OCI-M2 (cell line): ENCODE results near the gene CPTP.

Source experiments
- DNase-seq: peaks from one replicate; lab custom pipeline; 2025; ENCODE audit not compliant: unreplicated experiment; lab: John Stamatoyannopoulos, UW

Gene CPTP

DNA sequence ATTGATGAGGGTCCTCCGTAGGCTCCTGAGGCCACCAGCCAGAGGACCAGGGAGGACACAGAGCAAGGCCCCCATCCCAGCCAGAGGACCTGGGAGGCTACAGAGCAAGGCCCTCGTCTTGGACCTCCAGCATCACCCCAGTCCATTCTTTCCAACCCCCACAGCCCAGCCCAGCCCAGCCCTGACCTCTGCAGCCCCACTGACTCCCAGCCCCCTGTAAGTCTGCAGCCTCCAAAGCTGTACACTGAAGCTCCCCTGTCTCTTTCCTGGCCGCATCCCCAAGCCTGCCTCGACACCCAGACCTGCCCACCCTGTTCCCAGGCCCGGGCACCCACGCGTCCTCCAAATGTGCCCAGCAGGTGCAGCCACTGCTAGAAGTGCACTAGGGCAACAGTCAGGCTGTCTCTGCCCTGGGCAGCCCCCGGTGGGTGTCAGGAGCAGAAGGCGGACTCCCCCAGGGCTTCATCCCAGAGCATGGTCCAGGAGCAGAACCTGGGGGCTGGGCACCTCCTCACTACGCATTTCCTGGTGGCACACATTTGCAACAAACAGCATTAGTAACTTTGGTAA is 22.5 kb downstream of the CPTP start:
- no peak for DNase-seq

DNA sequence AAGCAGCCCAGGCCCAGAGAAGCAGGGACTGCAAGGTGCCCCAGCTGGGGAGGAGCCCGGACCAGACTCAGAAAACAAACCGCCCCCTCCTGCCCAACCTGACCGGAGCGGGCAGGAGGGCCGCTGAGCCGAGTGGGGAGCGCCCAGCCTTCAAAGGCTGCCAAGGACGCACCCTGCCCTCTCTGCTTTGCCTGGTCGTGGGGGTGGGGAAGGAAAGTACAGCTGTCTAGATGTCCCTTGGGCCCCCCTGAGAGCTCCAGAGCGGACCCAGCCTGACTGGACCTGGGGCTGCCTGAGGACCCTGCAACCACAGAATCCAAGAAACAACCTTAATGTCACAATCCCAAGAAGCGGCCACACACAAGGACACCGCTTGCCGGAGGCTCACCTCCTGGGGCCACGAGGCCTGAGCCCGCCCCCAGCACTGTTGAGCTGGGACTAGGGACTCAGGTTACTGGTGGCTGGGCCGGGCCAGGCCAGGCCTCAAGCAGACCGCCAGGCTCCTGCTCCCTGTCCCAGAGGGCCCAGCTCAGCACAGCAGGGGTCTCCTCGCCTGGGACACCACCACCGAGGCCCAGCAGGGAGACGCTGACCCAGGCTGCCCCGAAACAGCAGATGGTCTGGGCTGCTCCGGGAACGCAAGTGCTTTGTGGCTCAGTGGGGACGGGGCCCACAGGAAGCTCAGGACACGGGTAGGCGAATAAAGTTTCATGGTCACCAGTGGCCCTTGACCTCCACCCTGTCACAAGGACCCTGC is 23.2 kb downstream of the CPTP start:
- no peak for DNase-seq

DNA sequence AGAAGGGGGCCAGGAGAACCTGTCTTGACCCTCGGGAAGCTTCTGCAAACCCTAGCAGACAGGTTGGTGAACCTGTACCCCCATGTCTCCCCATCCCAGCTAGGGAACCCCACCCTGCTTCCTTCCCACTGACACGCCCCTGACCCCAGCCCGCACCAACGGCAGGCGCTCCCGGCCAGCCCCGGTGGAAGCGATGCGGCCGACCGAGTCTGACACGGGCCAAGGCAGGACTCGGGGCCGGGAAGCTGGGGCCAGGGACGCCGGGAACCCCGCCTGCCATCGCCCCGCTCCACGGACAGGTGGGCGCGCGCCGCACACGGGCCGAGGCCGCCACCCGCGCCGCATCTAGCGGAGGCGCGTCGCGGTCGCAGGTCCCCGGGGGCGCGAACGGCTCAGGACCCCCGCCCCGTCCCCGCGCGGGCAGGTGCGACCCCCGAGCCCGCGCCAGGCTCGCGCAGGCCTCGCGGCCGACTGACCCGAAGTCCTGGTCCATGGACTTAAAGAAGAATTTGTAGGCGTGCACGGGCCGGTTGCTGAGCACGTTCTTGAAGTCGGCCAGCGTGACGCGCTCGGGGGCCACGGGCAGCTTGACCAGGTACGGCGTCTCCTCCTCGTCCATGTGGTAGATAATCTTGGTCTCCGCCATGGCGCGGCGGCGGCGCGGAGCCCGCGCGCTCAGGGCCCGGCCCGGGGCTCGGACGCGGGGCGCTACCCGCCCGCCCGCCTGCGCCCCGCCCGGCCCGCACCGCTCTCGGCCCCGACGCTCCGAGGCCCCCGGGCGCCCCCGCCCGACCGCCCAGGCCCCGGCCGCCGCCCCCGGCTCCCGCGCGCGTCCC is 24.0 kb downstream of the CPTP start:
- DNase-seq = no peak

DNA sequence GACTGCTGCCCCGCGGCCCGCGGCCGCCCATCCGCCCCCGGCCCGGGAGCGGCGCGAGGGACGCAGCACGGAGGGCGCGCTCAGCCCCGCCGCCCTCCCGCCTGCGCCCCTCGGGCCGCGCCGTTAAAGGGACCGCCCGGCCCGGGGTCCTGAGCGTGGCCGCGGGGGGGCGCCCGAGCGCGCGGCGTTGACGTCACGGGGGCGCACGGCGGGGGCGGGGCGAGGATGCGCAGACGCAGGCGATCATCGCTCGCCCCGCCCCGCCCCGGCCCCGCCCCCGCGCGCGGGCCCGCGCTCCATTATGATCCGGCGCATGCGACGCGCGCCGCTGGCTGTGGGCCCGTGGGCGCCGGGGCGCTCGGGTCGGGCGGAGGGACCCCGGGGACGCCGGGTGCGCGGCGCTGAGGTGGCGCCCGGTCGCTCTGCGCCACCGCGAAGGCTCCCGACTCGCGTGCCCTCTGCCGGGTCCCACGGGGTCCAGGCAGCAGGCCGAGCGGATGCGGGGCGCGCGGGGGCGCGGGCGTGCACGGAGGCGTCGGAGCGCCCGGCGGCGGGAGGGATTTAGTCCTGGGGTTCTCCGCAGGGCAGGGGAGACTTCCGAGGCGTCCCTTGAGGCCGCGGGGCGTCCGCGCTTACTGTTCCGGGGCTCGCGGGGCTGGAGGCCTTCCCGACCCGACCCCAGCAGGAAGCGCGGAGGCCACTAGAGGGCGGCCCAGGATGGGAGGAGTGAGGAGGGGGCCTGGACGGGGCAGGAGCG is 24.8 kb downstream of the CPTP start, which contains the start of gene DVL1:
DVL1 (minus strand) TSS at position 163 of the 757 bp plus-strand sequence. CDS start 353 bp downstream, outside the sequence.
- DNase-seq = no peak

DNA sequence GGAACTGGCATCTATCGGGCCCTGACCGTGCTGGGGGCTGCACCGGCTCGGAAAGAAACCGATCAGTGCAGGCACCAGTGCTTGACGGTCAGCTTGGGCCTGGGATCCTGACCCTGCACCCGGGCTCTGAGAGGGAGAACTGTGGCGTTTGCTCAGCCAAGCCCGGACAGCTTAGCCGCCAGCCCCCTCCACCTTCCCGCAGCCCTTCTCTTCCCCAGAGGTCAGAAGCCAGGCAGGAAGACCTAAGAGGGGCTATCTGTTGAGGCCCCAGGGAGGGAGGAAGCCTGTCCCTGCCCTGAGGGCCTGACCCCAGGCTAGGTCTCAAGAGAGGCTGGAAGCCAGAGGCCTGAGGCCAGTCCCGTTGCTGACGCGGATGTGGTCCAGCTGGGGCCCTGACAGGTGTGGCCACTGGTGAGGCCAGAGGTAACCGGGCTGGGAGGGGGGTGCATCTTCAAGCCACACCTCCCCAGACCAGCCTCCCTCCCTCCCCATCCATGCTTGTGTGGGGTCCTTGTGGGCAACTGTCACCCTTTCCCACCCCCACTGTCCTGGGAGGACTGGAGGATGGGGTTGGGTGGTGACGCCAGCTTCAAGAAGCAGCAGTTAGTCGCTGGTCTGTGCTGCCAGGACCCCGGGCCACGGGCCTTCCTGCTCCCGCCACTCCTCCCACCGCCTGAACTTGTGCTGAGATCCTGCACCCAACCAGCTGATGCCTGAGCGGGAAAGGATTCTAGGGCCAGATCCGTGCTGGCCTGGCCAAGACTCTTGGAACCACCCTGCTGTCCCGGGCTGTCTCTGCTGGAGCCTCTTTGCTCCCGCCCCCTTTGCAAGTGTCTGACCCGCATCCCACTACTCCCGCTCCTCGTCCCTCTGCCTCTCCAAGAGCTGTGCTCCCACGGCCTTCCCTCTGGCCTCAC is 27.2 kb downstream of the CPTP start:
- no peak for DNase-seq

DNA sequence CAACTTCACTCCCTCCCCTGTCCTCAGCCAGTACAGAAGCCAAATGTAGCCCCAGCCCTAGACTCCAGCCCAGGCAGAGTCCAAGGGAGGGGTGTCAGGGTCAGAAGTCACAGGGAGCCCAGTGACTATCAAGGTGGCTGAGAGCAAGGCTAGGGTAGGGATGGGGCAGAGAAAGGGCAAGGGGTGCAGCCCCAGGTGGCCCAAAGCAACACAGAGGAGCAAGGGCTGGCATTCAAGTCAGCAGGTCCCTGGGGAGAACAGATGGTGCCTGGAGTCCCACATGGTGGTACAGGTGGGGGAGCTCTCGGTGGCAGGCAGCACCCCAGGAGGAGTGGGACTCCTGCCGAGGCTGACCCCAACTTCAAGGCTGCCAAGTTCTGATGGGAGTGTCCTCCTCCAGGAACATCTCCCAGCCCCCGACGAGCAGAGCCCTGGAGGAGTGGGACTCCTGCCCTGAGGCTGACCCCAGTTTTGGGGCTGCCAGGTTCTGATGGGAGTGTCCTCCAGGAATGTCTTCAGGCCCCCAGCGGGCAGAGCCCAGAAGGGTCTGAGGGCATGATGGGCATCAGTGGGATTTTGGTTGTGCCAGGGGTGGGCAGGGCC is 28.3 kb downstream of the CPTP start:
- no peak for DNase-seq

DNA sequence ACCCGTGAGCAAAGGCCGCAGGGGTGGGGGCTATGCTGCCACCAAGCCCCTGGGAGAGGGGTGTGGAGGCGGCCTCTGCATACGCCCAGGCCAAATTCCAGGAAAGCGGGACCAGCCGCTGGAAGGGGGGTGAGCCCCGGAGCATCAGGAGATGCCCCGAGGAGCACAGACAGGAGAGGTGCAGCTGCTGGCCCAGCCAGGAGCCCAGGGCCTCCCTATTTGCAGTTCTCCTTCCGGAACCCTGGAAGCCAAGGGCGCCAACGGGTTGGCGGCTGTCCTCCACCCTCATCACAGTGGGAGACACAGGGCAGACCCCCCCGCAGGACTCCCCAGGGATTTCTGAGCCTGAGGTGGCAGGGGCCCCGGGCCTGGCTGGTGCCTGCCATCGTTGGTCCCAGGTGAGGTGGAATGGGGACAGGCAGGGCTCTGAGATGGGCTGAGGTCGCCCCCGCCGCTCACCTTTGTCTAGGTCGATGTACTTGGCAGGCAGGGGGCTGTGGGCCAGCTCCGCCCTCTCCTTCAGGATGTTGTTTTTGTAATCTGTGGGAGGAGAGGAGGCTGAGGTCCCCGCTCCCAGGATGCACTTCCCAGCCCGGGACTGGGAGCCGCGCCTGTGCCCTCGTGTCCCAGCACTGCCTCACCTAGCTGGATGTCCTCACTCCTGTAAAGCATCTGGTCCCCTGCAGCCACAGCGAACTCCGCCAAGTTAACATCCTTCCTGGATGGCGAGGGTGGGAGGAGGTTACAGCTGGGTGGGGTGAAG is 29.0 kb downstream of the CPTP start:
- DNase-seq = no peak

DNA sequence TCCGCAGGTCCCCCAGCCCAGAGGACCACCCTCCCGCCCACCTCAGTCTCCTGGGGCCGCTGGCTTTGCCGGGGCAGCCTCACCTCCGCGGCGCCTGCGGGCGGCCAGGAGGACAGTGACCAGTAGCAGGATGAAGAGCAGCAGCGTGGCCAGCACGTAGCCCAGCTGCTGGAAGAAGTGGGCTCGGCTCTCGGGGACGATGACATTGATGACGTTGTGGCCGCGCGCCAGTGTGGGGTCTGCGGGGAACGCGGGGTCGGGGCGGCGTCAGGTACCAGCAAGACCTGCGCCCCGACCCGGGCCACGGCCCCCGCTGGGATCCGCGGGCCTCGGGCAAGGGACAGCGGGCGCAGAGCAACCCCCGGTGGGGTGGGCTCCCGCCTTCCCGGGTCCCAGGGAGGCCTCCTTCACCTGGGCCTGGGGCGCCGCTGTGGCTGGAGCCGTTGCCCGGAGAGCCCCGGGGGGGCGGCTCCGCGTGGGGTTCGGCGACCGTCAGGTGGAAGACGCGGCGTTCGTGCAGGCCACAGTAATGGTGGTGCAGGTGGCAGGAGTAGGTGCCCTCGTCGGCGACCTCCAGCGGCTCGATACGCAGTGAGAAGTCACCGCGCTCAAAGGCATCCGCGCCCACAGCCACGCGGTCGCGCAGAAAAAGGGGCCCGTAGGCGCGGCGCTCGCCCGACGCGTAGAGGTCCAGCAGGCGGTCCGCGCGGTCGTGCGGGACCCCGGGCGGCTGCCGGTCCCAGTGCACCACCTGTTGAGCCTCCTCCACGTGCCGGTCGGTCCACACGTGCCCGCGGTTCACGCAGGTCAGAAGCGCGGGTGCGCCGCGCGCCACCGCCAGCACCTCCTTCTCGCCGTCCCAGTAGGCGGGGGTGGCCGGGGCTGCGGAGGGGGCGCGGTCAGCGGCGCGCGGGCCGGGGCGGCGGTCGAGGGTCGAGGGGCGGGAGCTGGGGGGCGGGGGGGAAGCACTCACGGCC is 30.0 kb downstream of the CPTP start:
- DNase-seq = no peak

DNA sequence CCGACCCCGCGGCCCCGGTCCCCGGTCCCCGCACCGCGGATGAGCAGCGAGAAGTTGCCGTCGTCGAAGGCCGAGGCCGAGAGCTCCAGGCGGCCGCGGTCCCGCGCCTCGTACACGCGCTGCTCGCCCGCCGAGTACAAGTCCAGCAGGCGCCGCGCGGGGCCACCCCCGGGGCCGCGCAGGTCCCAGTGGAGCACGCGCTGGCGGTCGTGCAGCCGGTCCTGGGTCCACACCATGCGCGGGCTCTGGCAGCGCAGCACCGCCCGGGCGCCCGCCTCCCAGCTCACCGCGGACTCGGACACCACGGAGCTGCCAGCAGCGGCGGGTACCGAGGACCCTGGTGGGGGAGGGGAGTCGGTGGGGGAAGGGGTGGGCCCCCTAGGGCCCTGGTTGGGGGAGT is 30.8 kb downstream of the CPTP start:
- no peak for DNase-seq

DNA sequence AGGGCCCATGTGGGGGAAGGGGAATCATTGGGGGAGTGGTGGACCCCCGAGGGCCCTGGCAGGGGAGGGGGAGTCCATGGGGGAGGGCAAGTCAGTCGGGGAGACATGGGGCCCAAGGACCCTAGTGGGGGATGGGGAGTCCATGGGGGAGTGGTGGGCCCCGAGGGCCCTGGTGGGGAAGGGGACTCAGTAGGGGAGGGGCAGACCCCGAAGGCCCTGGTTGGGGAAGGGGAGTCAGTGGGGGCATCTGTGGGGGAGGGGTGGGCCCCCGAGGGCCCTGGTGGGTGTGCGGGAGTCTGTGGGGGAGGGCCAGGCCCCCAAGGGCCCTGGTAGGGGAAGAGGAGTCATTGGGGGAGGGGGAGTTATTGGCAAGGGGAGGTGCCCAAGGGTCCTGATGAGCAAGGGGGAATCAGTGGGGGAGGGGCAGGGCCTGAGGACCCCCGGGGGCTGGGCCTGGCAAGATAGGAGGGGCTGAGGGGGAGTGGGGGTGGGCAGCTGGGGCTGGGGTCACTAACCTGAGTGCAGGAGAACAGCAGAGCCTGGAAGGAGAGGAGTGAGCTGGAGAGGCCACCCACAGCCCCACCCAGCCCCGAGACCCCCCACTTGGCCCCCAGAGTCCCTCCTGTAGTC is 31.7 kb downstream of the CPTP start:
- no peak for DNase-seq

DNA sequence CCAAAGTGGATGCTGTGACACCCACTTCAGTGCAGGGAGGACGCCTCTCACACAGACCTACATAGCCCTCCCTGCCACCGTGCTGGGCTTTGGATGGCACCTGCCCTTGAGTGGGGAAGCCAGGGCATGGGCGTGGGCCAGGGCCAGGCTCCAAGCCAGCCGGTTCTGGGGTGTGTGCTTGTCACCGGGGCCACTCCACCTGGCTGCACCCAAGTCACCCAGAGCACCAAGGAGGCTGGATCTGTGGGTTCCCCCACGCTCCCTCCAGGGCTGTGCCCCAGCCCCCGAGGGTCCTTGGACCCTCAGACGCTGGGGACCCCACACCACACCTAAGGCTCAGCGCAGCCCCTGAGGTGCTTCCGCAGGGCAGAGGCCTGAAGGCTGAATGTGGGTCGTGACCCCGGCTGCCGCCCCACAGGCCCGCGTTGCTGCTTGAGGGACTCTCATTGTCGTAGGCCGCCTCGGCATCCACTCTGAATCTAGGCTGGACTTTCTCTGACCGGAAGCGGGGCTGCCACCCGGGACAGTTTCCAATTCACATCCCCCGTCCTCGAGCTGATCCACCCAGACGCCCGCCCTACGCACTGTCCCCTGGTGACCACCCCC is 32.3 kb downstream of the CPTP start:
- DNase-seq = no peak

DNA sequence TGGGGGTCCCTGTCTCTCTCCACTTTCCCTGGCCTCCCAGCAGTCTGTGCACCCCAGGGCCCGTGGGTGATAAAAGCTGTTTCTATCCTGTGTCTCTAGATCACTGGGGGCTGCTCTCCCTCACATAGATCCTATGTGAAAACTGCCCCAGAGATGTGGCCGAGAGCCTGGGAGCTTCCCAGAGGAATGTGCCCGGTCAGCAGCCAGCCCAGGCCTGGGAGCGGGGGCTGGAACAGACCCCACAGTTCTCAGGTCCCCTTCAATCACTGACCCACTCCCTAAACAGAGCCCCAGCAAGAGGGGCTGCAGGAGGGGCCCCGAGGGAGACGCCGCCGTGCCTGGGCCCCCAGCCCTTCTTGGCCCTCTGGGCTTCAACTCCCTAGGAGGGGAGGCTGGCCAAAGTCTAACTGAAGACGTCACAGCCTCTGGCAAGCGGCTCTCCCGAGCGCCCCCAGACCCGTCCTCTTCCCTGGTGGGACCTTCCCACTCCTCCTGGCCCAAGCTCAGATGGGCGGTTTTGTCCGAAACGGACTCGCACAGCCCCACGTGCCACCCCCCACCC is 33.4 kb downstream of the CPTP start:
- DNase-seq = no peak

DNA sequence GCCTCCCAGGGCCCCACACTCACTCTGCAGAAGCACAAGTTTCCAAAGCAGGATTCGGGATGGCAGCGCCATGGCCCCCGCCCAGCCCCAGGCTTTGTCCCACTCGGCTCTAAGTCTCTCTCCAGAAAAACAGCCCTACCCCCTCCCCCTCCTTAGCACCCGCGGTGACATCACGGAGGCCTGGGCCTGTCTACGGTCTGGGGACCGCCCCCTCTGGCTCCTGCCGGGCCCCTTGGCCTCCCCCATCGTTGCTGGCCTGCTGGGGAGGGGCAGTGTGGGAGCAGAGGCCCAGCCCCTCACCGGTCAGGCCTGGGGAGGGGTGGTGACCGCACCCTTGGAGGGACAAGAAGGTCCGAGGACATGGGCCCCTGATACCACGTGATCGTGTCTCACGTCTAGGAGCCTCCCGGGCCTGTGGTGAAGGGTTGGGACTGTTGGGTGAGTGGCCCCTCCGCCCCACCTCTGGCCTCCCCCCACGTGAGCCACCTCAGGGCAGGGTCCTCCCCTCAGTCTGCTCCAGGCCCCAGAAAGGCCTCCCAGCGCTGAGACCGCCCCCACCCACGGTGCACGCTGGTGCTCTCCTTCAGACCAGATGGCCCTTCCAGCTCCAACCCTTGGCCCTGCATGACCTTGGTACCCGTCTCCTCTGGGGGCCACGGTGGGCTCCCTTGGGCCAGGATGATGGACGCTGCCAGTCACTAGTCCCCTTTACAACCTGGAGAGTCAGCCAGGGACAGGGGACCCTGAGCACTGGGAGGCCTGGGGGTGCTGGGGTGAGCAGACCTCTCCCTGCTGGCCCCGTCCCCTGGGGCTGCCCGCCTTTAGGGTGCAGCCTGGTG is 34.0 kb downstream of the CPTP start, which contains the start of gene MXRA8:
MXRA8 (minus strand) TSS at position 123 of the 839 bp plus-strand sequence; CDS start at position 72, 51 bp downstream.
- DNase-seq = no peak

DNA sequence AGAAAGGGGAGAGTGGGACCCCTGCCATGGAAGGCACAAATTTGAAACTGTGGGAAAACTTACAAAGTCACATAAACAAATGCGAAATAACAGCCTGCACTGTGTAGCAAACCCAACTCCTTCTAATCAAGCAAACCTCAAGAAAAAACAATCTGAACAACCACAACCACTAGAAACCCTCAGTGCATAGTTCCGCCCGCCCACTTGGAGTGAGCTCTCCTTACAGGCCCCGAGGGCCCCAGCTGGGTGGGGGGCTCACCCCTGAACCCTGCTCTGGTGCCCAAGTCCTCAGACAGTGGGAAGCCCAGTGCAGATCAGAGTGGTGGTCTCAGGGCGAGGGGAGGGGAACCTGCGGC is 34.7 kb downstream of the CPTP start:
- no peak for DNase-seq

DNA sequence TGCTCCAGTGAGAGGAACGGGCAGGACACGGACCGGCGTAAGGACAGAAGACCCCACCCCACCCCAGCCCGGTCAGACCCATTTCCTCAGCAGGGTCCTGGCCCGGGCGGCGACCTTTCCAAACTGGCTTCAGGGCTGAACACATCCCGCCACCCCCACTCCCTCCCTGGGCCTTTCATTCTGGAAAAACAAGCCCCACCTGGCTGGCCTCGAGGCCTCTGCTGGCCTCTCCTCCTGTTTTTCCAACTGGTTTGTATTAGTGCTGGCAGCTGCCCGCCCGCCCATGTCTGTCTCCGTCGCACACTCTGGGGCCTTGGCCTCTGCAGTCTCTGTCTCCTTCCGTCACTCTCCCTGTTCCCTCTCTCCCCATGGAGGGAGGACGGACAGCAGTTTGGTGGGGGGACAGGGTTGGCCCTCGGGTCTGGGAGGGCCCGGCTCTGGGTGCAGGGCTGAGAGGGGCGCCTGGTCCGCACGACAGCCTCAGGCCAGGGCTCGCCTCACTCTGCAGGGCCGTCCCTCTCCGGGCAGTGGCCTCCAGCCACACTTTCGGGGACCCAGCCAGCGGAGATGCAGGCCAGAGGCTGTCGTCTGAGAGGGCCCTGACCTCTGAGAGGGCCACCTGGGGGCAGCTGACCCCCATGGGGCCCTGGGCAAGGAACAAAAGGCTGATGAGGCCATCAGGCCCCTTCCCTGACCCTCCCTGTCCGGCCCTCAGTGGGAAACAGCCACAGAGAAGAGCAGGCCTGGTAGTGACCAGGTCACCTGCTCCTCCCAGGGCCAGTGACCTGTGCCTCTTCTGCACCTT is 35.3 kb downstream of the CPTP start:
- no peak for DNase-seq
